Activated CD4-positive, alpha-beta T cell treated with anti-CD3 and anti-CD28 coated beads, Interleukin-2, amount 10 ng/mL, durations not matched to agents 7 days and 5 days (primary cell): ENCODE measurements around the gene KCP. TPM values are rescaled to one million over a fixed set of nuclear protein-coding genes. Genes with fewer than 3 reads are reported as not detected.
A peak's percentile ranks its signal among the peaks of the same experiment; 100 is the strongest.

ENCODE experiments used
- CTCF ChIA-PET: fragments of 350-600 bp; sonication (Branson Sonifier 250); formaldehyde crosslinking; loops from one replicate; lab custom pipeline; 2021; ENCODE audit warnings: antibody characterized with exemption; lab: Charles Lee
- POLR2A ChIA-PET: fragments of 350-600 bp; sonication (Branson Sonifier 250); formaldehyde crosslinking; loops from one replicate; lab custom pipeline; 2021; ENCODE audit warnings: antibody characterized with exemption; lab: Charles Lee
- DNase-seq: peaks from one replicate; pipeline ENCODE4 v3.0.0-alpha.2; 2020
- H3K27ac Mint-ChIP-seq: one replicate; pipeline ENCODE4 v1.8.0; 2021; ENCODE audit warnings: mild to moderate bottlenecking, moderate library complexity, mixed read lengths
- H3K27me3 Mint-ChIP-seq: one replicate; pipeline ENCODE4 v1.8.0; 2021; ENCODE audit warnings: mixed read lengths
- H3K36me3 Mint-ChIP-seq: one replicate; pipeline ENCODE4 v1.8.0; 2021; ENCODE audit warnings: low read depth, mixed read lengths
- H3K4me1 Mint-ChIP-seq: one replicate; pipeline ENCODE4 v1.8.0; 2021; ENCODE audit warnings: mixed read lengths
- H3K4me3 Mint-ChIP-seq: one replicate; pipeline ENCODE4 v1.8.0; 2021; ENCODE audit warnings: mild to moderate bottlenecking, moderate library complexity, mixed read lengths
- H3K9me3 Mint-ChIP-seq: one replicate; pipeline ENCODE4 v1.8.0; 2021; ENCODE audit warnings: mixed read lengths
- total RNA-seq, 2 experiments: library from RNA; stranded (reverse); gene quantifications; one replicate each; pipeline ENCODE4 v1.2.3, GENCODE V29; 2021

The KCP gene
- total RNA-seq, 2 experiments from 2014 or later, result 0.10 to 0.12 TPM

- no peaks in the 10 kb centered on the region for H3K9me3 Mint-ChIP-seq
- peak overlapping the region; percentile 94 for H3K27ac Mint-ChIP-seq
- H3K4me3 Mint-ChIP-seq, result peak overlapping the region; percentile 94
- POLR2A ChIA-PET, result no interaction called here
- H3K27me3 Mint-ChIP-seq, result no peaks in the 10 kb centered on the region
- peaks cover 15% of the 10 kb centered on the region for H3K36me3 Mint-ChIP-seq
- CTCF ChIA-PET, result interaction anchor here (0.7 to 3.6 kb wide), 15 partner anchors 10 to 436 kb away, joined by 3 to 25 read pairs (median 4); partner anchors contain the start of gene CALU
- DNase-seq, result peak; percentile 65
- H3K4me1 Mint-ChIP-seq, result peaks cover 19% of the 10 kb centered on the region
These were observed 47.0 kb downstream of the KCP start for GRCh38 chr7:128863433-128863989.

- CTCF ChIA-PET, result interaction anchor here (0.6 to 3.6 kb wide), 15 partner anchors 11 to 1236 kb away, joined by 3 to 25 read pairs (median 4); partner anchors contain the start of gene CALU
- H3K9me3 Mint-ChIP-seq, result no peaks in the 10 kb centered on the region
- peaks cover 19% of the 10 kb centered on the region for H3K4me1 Mint-ChIP-seq
- H3K27me3 Mint-ChIP-seq, result no peaks in the 10 kb centered on the region
- peak within 1 kb of the TSS; percentile 94 for H3K4me3 Mint-ChIP-seq
- peaks cover 15% of the 10 kb centered on the region for H3K36me3 Mint-ChIP-seq
- POLR2A ChIA-PET, result no interaction called here
- peak within 1 kb of the TSS; percentile 94 for H3K27ac Mint-ChIP-seq
- peak; percentile 99 for DNase-seq
These were observed 47.7 kb downstream of the KCP start, which contains the start of gene ATP6V1F for GRCh38 chr7:128862571-128863432. Gene ATP6V1F (plus strand): TSS chr7:128862856. CDS start chr7:128862905, 49 bp downstream.

DNA sequence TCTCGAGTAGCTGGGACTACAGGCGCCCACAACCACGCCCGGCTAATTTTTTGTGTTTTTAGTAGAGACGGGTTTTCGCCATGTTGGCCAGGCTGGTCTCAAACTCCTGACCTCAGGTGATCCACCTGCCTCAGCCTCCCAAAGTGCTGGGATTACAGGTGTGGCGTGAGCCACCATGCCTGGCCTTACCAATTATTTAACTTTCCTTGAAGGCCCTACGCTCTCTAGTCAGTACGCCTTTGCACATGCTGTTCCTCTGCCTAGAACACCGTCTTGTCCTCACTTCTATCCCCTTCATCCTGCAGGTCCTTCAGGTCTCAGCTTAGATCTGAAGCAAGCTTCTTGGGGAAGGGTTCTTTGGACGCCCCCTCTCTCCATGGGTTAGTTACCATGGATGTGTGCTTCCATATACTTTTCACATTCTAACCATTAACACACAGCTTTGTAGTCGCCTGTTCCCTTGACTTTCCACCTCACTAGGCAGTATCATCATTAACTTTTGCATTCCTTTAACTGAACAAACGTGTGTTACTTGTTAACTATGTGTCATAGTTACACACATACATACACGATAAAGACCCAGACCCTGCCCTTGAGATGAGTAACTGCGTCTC is 48.4 kb downstream of the KCP start:
- Mint-ChIP-seq H3K27ac (peak overlapping the region; percentile 94), H3K4me3 (peak overlapping the region; percentile 94), H3K9me3 (no peaks in the 10 kb centered on the region), H3K36me3 (peaks cover 15% of the 10 kb centered on the region), H3K27me3 (no peaks in the 10 kb centered on the region), H3K4me1 (peaks cover 19% of the 10 kb centered on the region)
- CTCF ChIA-PET, result interaction anchor here (0.6 to 3.6 kb wide), 11 partner anchors 12 to 1236 kb away, joined by 3 to 25 read pairs (median 4); partner anchors contain the start of gene CALU
- POLR2A ChIA-PET, result no interaction called here
- DNase-seq, result no peak

DNA sequence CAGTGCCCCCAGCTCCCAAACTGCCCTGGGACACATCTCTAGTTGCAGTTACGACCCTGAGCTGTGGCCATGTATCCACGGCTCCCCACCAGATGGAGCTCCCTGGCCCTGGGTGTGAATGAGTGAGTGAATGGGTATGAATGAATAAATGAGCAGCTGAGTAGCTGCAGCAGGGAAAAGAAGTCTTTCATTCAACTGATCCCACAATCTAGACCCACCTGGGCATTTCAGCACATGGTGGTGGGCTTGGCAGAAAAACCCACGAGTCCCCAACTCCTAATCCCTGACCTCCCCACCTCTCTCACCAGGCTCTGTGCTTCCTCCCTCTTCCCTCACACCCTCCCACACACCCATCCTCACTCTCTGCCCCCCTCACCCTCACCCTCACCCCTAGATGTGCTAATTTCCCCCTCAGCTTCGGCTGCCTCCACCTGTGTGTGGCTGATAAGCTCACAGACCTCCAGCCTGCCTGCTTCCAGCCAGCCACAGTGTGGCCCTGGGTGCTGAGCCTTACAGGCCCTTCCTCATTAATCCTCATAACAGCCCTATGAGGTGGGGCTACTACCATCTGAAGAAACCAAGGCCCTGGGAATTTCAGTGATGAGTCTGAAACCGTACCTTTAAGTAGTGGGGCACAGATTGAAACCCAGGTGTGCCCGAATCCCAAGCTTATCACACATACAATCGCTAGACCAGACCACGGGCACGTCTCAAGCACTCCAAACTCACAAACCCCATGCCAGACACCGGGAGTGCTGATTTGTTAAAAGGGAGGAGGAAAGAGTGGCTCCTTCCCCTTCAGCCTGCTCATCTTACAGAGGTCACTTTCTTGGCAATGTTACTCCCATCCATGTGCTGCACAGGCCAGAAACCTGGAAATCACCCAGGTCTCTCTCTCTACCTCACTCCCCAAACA is 50.1 kb downstream of the KCP start:
- Mint-ChIP-seq H3K4me3 (no peak overlapping the region), H3K9me3 (no peaks in the 10 kb centered on the region), H3K36me3 (peaks cover 10% of the 10 kb centered on the region), H3K4me1 (peaks cover 15% of the 10 kb centered on the region), H3K27ac (no peak overlapping the region), H3K27me3 (no peaks in the 10 kb centered on the region)
- CTCF ChIA-PET, result interaction anchor here (0.6 to 2.5 kb wide), 4 partner anchors 19 to 232 kb away, joined by 3 to 7 read pairs (median 3); no protein-coding TSS in a partner anchor
- no peak for DNase-seq
- POLR2A ChIA-PET, result no interaction called here

- POLR2A ChIA-PET, result no interaction called here
- CTCF ChIA-PET, result interaction anchor here (0.6 to 2.5 kb wide), 4 partner anchors 18 to 232 kb away, joined by 3 to 7 read pairs (median 3); no protein-coding TSS in a partner anchor
- no peaks in the 10 kb centered on the region for H3K9me3 Mint-ChIP-seq
- no peak overlapping the region for H3K4me3 Mint-ChIP-seq
- H3K27ac Mint-ChIP-seq, result no peak overlapping the region
- peaks cover 11% of the 10 kb centered on the region for H3K4me1 Mint-ChIP-seq
- H3K36me3 Mint-ChIP-seq, result peaks cover 1% of the 10 kb centered on the region
- DNase-seq, result no peak
- H3K27me3 Mint-ChIP-seq, result no peaks in the 10 kb centered on the region
These were observed 51.0 kb downstream of the KCP start for GRCh38 chr7:128859232-128860157.

- Mint-ChIP-seq H3K27me3 (no peaks in the 10 kb centered on the region), H3K4me1 (peaks cover 7% of the 10 kb centered on the region), H3K36me3 (peaks cover 1% of the 10 kb centered on the region), H3K27ac (no peak overlapping the region), H3K4me3 (no peak overlapping the region), H3K9me3 (no peaks in the 10 kb centered on the region)
- no peak for DNase-seq
- CTCF ChIA-PET, result no interaction called here
- POLR2A ChIA-PET, result no interaction called here
These were observed 51.9 kb downstream of the KCP start for GRCh38 chr7:128858380-128859231.

- no peak for DNase-seq
- Mint-ChIP-seq H3K27me3 (no peaks in the 10 kb centered on the region), H3K36me3 (no peaks in the 10 kb centered on the region), H3K9me3 (no peaks in the 10 kb centered on the region), H3K27ac (no peak overlapping the region), H3K4me3 (no peak overlapping the region), H3K4me1 (no peaks in the 10 kb centered on the region)
- POLR2A ChIA-PET, result no interaction called here
- CTCF ChIA-PET, result interaction anchor here (0.6 kb wide), 1 partner anchor 1149 kb away, joined by 4 read pairs; no protein-coding TSS in a partner anchor
These were observed 54.3 kb downstream of the KCP start for GRCh38 chr7:128856001-128856718.

GRCh38 chr7:128855559-128855958 is 55.0 kb downstream of the KCP start:
- H3K9me3 Mint-ChIP-seq, result no peaks in the 10 kb centered on the region
- no peaks in the 10 kb centered on the region for H3K27me3 Mint-ChIP-seq
- H3K4me1 Mint-ChIP-seq, result no peaks in the 10 kb centered on the region
- CTCF ChIA-PET, result interaction anchor here (0.6 kb wide), 1 partner anchor 1150 kb away, joined by 4 read pairs; no protein-coding TSS in a partner anchor
- H3K4me3 Mint-ChIP-seq, result no peak overlapping the region
- DNase-seq, result no peak
- POLR2A ChIA-PET, result interaction anchor here (0.6 kb wide), 1 partner anchor 188 kb away, joined by 3 read pairs; no protein-coding TSS in a partner anchor
- H3K36me3 Mint-ChIP-seq, result no peaks in the 10 kb centered on the region
- no peak overlapping the region for H3K27ac Mint-ChIP-seq

DNA sequence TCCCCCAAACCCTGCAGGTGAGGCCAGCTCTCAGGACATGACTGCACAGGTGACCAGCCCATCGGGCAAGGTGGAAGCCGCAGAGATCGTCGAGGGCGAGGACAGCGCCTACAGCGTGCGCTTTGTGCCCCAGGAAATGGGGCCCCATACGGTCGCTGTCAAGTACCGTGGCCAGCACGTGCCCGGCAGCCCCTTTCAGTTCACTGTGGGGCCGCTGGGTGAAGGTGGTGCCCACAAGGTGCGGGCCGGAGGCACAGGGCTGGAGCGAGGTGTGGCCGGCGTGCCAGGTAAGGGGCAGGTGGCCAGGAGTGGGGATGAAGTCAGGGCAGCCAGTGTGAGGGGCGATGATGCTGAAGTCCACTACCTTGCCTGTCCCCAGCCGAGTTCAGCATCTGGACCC is 56.1 kb downstream of the KCP start:
- Mint-ChIP-seq H3K4me3 (no peak overlapping the region), H3K27ac (no peak overlapping the region), H3K9me3 (no peaks in the 10 kb centered on the region), H3K27me3 (no peaks in the 10 kb centered on the region), H3K4me1 (no peaks in the 10 kb centered on the region), H3K36me3 (no peaks in the 10 kb centered on the region)
- CTCF ChIA-PET, result no interaction called here
- POLR2A ChIA-PET, result no interaction called here
- no peak for DNase-seq

- ChIA-PET CTCF (no interaction called here), POLR2A (no interaction called here)
- H3K27me3 Mint-ChIP-seq, result no peaks in the 10 kb centered on the region
- DNase-seq, result no peak
- H3K9me3 Mint-ChIP-seq, result no peaks in the 10 kb centered on the region
- H3K27ac Mint-ChIP-seq, result no peak overlapping the region
- H3K36me3 Mint-ChIP-seq, result no peaks in the 10 kb centered on the region
- H3K4me3 Mint-ChIP-seq, result no peak overlapping the region
- H3K4me1 Mint-ChIP-seq, result no peaks in the 10 kb centered on the region
These were observed 56.7 kb downstream of the KCP start for GRCh38 chr7:128853799-128854198.
